Astrocyte of the cerebellum (primary cell): ENCODE measurements around the gene TMED4.

Experiments used
- DNase-seq: peaks from one replicate; pipeline ENCODE4 v3.0.0-alpha.2; 2011; ENCODE audit warnings: low read depth
- H3K4me3 ChIP-seq: 2 replicates; pipeline ENCODE4 v1.5.1; 2011; ENCODE audit warnings: mild to moderate bottlenecking, low read depth, low read length, moderate library complexity
- CTCF ChIP-seq: IDR thresholded peaks from 2 replicates; pipeline ENCODE4 v1.5.1; 2012; ENCODE audit warnings: low read length, low read depth, moderate library complexity, mild to moderate bottlenecking; ENCODE audit errors: missing control alignments
- in situ Hi-C: cut with HindIII; loops from 2 replicates; pipeline ENCODE4 v1.10.0; 2017; ENCODE audit warnings: low sequenced_read_pairs

Gene TMED4

DNA sequence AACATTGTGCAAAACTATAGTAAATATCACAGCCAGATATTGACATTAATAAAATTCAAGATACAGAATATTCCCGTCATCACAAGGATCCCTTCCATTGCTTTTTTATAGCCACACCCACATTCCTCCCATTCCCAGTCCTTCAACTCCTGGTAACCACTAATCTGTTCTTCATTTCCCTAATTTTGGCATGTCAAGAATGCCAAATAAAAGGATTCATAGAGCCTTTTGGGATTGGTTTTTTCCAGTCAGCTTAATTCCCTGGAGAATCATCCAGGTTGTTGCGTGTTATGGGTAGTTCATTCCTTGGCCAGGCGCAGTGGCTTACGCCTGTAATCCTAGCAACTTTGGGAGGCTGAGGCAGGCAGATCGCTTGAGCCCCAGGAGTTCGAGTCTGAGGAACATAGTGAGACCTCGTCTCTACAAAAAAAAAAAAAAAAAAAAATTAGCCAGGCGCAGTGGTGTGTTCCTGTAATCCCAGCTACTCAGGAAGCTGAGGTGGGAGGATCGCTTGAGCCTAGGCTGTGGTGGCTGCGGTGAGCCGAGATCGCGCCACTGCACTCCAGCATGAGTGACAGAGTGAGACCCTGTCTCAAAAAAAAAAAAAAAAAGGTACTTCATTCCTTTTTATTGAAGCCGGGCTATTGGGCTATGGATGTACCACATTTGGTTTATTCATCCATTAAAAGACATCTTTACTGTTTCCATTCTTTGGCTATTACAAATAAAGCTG is 27.1 kb upstream of the TMED4 start:
- no peak overlapping the region for H3K4me3 ChIP-seq
- in situ Hi-C loops = no loop called here
- DNase-seq = no peak
- no peak for TF ChIP-seq CTCF

DNA sequence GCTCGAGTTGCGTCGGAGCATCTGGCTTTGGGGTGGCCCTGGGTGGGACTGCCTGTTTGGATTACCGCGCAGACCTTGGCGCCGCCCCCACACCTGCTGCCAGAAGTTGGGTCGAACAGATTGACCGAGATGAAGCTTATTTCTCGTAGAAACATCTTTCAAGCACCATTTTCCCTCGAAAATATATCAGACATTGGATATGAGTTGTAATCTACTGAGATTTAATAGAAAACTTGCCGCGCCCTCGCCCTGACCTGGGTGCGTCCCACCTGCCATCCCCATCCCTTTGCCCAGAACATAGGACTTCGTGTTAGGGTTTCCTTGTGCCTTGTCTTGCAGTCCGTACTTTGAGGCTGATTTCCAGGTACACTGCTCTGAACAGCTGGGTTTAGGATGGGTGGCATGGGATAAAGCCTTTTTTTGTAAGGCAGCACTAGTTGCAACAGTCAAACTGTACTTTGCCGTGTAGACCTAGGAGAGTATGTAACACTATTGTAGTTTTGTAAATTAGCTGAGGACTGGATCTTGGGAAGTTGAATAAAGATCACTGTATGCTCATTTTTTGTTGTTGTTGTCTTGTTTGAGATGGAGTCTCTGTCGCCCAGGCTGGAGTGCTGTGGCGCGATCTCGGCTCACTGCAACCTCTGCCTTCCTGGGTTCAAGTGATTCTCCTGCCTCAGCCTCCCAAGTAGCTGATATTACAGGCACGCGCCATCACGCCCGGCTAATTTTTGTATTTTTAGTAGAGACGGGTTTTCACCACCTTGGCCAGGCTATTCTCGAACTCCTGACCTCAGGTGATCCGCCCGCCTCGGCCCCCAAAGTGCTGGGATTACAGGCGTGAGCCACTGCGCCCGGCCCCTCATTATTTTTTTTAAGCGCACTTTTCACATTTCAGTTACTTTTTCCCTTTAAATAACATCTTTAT is 25.4 kb upstream of the TMED4 start:
- no peak for DNase-seq
- in situ Hi-C loops = no loop called here
- no peak for TF ChIP-seq CTCF
- peak overlapping the region; percentile 83 for H3K4me3 ChIP-seq

- TF ChIP-seq CTCF = no peak
- peak; percentile 96 for DNase-seq
- peak within 1 kb of the TSS; percentile 83 for H3K4me3 ChIP-seq
- in situ Hi-C loops = no loop called here
These were observed 24.5 kb upstream of the TMED4 start, which contains the start of gene OGDH for GRCh38 chr7:44606341-44607140. OGDH (plus strand) TSS chr7:44606627; CDS start chr7:44624344, 17,717 bp downstream.

DNA sequence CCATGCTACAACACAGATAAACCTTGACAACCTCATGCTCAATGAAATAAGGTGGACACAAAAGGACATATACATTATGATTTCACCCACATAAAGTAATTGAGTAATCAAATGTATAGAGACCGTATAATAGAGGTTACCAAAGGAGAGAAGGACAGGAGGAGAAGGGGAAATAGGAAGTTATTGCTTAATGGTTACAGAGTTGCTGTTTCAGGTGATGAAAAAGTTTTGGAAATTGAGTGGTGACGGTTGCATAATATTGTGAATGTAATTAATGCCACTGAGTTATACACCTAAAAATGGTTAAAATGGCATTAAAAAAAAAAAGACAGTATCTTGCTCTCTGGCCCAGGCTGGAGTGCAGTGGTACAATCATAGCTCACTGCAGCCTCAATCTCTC is 22.9 kb upstream of the TMED4 start:
- DNase-seq = no peak
- no peak for TF ChIP-seq CTCF
- H3K4me3 ChIP-seq = no peak overlapping the region
- in situ Hi-C loops = no loop called here

GRCh38 chr7:44603193-44603592 is 21.2 kb upstream of the TMED4 start:
- in situ Hi-C loops = no loop called here
- no peak for DNase-seq
- H3K4me3 ChIP-seq = no peak overlapping the region
- TF ChIP-seq CTCF = no peak

DNA sequence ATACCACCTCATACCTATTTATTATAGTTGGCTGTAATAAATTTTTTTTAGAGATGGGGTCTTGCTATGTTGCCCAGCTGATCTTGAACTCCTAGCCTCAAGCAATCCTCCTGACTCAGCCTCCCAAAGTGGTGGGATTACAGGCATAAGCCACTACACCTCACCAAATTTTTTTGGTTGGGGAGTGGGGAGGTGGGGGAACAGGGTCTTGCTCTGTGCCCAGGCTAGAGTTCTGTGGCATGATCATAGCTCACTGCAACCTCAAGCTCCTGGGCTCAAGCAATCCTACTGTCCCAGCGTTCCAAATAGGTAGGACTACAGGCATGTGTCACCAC is 20.5 kb upstream of the TMED4 start:
- H3K4me3 ChIP-seq = no peak overlapping the region
- DNase-seq = no peak
- in situ Hi-C loops = no loop called here
- TF ChIP-seq CTCF = no peak
